ENCODE data around the gene TMSB15B.

DNA sequence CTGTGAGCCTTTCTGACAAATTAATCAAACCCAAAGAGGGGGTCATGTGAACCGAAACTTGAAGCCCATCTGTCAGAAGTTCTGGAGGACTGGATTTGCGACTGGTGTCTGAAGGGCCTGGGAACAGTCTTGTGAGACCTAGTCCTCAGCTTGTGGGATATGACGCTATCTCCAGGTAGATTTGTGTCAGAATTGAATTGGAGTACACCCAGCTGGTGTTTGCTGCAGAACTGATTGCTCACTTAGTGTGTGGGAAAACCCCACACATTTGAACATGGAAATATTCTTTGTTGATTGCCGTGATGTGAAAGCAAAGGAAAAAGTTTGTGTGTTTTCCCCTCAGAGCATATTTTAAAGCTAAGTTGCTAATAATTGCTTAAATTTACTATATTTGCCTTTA, 30.3 kb upstream of the TMSB15B start:
- TF ChIP-seq, protein P1, sequence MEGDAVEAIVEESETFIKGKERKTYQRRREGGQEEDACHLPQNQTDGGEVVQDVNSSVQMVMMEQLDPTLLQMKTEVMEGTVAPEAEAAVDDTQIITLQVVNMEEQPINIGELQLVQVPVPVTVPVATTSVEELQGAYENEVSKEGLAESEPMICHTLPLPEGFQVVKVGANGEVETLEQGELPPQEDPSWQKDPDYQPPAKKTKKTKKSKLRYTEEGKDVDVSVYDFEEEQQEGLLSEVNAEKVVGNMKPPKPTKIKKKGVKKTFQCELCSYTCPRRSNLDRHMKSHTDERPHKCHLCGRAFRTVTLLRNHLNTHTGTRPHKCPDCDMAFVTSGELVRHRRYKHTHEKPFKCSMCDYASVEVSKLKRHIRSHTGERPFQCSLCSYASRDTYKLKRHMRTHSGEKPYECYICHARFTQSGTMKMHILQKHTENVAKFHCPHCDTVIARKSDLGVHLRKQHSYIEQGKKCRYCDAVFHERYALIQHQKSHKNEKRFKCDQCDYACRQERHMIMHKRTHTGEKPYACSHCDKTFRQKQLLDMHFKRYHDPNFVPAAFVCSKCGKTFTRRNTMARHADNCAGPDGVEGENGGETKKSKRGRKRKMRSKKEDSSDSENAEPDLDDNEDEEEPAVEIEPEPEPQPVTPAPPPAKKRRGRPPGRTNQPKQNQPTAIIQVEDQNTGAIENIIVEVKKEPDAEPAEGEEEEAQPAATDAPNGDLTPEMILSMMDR (optimal IDR thresholded peaks at IDR 0.05 in 1 of 3, IDR thresholded peaks at IDR 0.05 in 1 of 3, conservative IDR thresholded peaks at IDR 0.05 in 1 of 3; ENCODE audit: extremely low read depth in 1 of 3, insufficient read depth in 2 of 3, low read length in 3 of 3): no peak
- no peak for TF ChIP-seq EZH2 (IDR thresholded peaks at IDR 0.05; ENCODE audit: low read length)
